Measurements from ENCODE around the gene ZDHHC19.
A peak's percentile ranks its signal among the peaks of the same experiment; 100 is the strongest.

The ZDHHC19 gene

GRCh38 chr3:196163212-196163611 is 48.0 kb downstream of the ZDHHC19 start:
- H3K79me2 ChIP-seq (ENCODE audit: insufficient read depth, low read length): no peaks in the 10 kb centered on the region
- no peaks in the 10 kb centered on the region for H3K36me3 ChIP-seq (ENCODE audit: insufficient read depth, low read length)
- H3K9ac ChIP-seq (ENCODE audit: low read depth, low read length): no peak overlapping the region
- ATAC-seq (ENCODE audit: insufficient read depth, low read depth) (no peak), DNase-seq (no peak)
- H3K4me2 ChIP-seq (ENCODE audit: insufficient read depth, low read length): no peak overlapping the region
- no peaks in the 10 kb centered on the region for H3K27me3 ChIP-seq (ENCODE audit: insufficient read depth, low read length, poor library complexity)
- H2AFZ ChIP-seq (ENCODE audit: low read depth, low read length): no peak overlapping the region
- H3K27ac ChIP-seq (ENCODE audit: low read length): peak overlapping the region; percentile 38
- H3K4me1 ChIP-seq (ENCODE audit: insufficient read depth, low read length): peaks cover 21% of the 10 kb centered on the region
- H4K20me1 ChIP-seq (ENCODE audit: insufficient read depth, low read length): no peaks in the 10 kb centered on the region; the same call in 1 of the 2 replicates
- H3K4me3 ChIP-seq (ENCODE audit: low read depth in 1 of 2, low read length in 2 of 2): no peak overlapping the region
- no peak for TF ChIP-seq EZH2 (IDR thresholded peaks at IDR 0.05; ENCODE audit: borderline replicate concordance, low read depth, low read length, severe bottlenecking)
- TF ChIP-seq CTCF (IDR thresholded peaks at IDR 0.05; ENCODE audit: borderline replicate concordance, extremely low read depth, low read length, poor library complexity, severe bottlenecking): no peak
- H3K9me3 ChIP-seq (ENCODE audit: insufficient read depth, low read length, severe bottlenecking): no peaks in the 10 kb centered on the region

- DNase-seq (no peak), ATAC-seq (ENCODE audit: insufficient read depth, low read depth) (no peak)
- Histone ChIP-seq H2AFZ (ENCODE audit: low read depth, low read length) (no peak overlapping the region), H3K9me3 (ENCODE audit: insufficient read depth, low read length, severe bottlenecking) (no peaks in the 10 kb centered on the region), H3K27me3 (ENCODE audit: insufficient read depth, low read length, poor library complexity) (no peaks in the 10 kb centered on the region), H3K27ac (ENCODE audit: low read length) (peak overlapping the region; percentile 15), H3K4me1 (ENCODE audit: insufficient read depth, low read length) (peaks cover 21% of the 10 kb centered on the region), H4K20me1 (ENCODE audit: insufficient read depth, low read length) (no peaks in the 10 kb centered on the region; the same call in 1 of the 2 replicates), H3K9ac (ENCODE audit: low read depth, low read length) (no peak overlapping the region), H3K4me3 (ENCODE audit: low read depth in 1 of 2, low read length in 2 of 2) (no peak overlapping the region), H3K79me2 (ENCODE audit: insufficient read depth, low read length) (no peaks in the 10 kb centered on the region), H3K36me3 (ENCODE audit: insufficient read depth, low read length) (no peaks in the 10 kb centered on the region), H3K4me2 (ENCODE audit: insufficient read depth, low read length) (no peak overlapping the region)
- TF ChIP-seq CTCF (IDR thresholded peaks at IDR 0.05; ENCODE audit: borderline replicate concordance, extremely low read depth, low read length, poor library complexity, severe bottlenecking): no peak
- no peak for TF ChIP-seq EZH2 (IDR thresholded peaks at IDR 0.05; ENCODE audit: borderline replicate concordance, low read depth, low read length, severe bottlenecking)
These were observed 48.5 kb downstream of the ZDHHC19 start for GRCh38 chr3:196162679-196163078.

GRCh38 chr3:196159952-196160804 is 51.0 kb downstream of the ZDHHC19 start:
- H3K79me2 ChIP-seq (ENCODE audit: insufficient read depth, low read length): no peaks in the 10 kb centered on the region
- H3K9me3 ChIP-seq (ENCODE audit: insufficient read depth, low read length, severe bottlenecking): no peaks in the 10 kb centered on the region
- peak overlapping the region; percentile 77 for H2AFZ ChIP-seq (ENCODE audit: low read depth, low read length)
- peak overlapping the region; percentile 93 for H3K27ac ChIP-seq (ENCODE audit: low read length)
- no peaks in the 10 kb centered on the region for H3K36me3 ChIP-seq (ENCODE audit: insufficient read depth, low read length)
- H3K4me3 ChIP-seq (ENCODE audit: low read depth in 1 of 2, low read length in 2 of 2): peak overlapping the region in 1 of 2 experiments; percentile 17; a peak in 1 of 4 replicates
- peak; percentile 99 for ATAC-seq (ENCODE audit: insufficient read depth, low read depth)
- TF ChIP-seq EZH2 (IDR thresholded peaks at IDR 0.05; ENCODE audit: borderline replicate concordance, low read depth, low read length, severe bottlenecking) (no peak), CTCF (IDR thresholded peaks at IDR 0.05; ENCODE audit: borderline replicate concordance, extremely low read depth, low read length, poor library complexity, severe bottlenecking) (no peak)
- H3K4me2 ChIP-seq (ENCODE audit: insufficient read depth, low read length): peak overlapping the region; percentile 42
- peaks cover 21% of the 10 kb centered on the region for H3K4me1 ChIP-seq (ENCODE audit: insufficient read depth, low read length)
- DNase-seq: peak; percentile 97
- peak overlapping the region; percentile 48 for H3K9ac ChIP-seq (ENCODE audit: low read depth, low read length)
- no peaks in the 10 kb centered on the region; the same call in 1 of the 2 replicates for H4K20me1 ChIP-seq (ENCODE audit: insufficient read depth, low read length)
- H3K27me3 ChIP-seq (ENCODE audit: insufficient read depth, low read length, poor library complexity): no peaks in the 10 kb centered on the region

All from DND-41 (cell line).